ENCODE measurements around the gene ABHD18. TPM values are rescaled to one million over a fixed set of nuclear protein-coding genes. Genes with fewer than 3 reads are reported as not detected.

The ABHD18 gene
- total RNA-seq, 1 donor from 2014 or later = 14.7 TPM

DNA sequence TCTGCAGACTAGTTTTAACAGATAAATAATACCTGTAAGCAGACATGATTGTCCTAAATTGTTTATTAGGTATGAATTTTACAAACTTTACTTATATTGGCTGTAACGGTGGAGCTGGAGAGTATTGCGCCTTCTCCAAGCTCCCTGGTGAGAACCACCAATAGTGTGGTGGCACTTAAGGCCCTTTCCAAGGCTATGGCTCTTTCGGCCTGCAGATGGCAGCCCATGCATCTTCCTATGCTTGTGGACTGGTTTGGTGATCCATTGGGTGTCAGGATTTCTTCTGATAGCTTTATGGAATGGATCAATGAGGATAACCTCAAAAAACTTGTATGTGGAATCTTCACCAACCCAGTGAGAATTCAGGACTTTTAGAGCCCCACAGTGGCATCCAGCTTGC, 103.7 kb downstream of the ABHD18 start:
- peak; percentile 21 for DNase-seq (ENCODE audit: low spot score)
- Histone ChIP-seq H3K27me3 (no peaks in the 10 kb centered on the region), H2AFZ (replicated peaks) (no peak overlapping the region), H3K36me3 (no peaks in the 10 kb centered on the region), H3K9ac (no peak overlapping the region), H3K9me3 (ENCODE audit: low read depth) (no peaks in the 10 kb centered on the region), H3K79me2 (ENCODE audit: low read depth) (peaks cover 88% of the 10 kb centered on the region), H4K20me1 (ENCODE audit: low read depth) (no peaks in the 10 kb centered on the region), H3F3A (ENCODE audit: low read depth) (no peaks in the 10 kb centered on the region), H3K4me2 (no peak overlapping the region), H3K27ac (no peak overlapping the region), H3K4me3 (no peak overlapping the region), H3K4me1 (no peaks in the 10 kb centered on the region)
- Mint-ChIP-seq H3K27ac (no peak overlapping the region), H3K4me3 (no peak overlapping the region), H3K9me3 (peaks cover 8% of the 10 kb centered on the region), H3K36me3 (peaks cover 6% of the 10 kb centered on the region), H3K27me3 (ENCODE audit: insufficient read depth, low read depth) (peaks cover 2% of the 10 kb centered on the region), H3K4me1 (peaks cover 3% of the 10 kb centered on the region)
- TF ChIP-seq CTCF (IDR thresholded peaks at IDR 0.05) (peak; percentile 42), EZH2phosphoT487 (IDR thresholded peaks at IDR 0.05) (no peak), EZH2 (IDR thresholded peaks at IDR 0.05) (no peak)

- Histone ChIP-seq H3K79me2 (ENCODE audit: low read depth) (peaks cover 16% of the 10 kb centered on the region), H3K27ac (no peak overlapping the region), H2AFZ (replicated peaks) (no peak overlapping the region), H3K36me3 (no peaks in the 10 kb centered on the region), H3K4me2 (no peak overlapping the region), H3K4me3 (no peak overlapping the region), H3K9ac (no peak overlapping the region), H3K9me3 (ENCODE audit: low read depth) (no peaks in the 10 kb centered on the region), H3F3A (ENCODE audit: low read depth) (no peaks in the 10 kb centered on the region), H3K27me3 (no peaks in the 10 kb centered on the region), H3K4me1 (no peaks in the 10 kb centered on the region), H4K20me1 (ENCODE audit: low read depth) (no peaks in the 10 kb centered on the region)
- no peak overlapping the region for H3K27ac Mint-ChIP-seq
- no peak overlapping the region for H3K4me3 Mint-ChIP-seq
- H3K4me1 Mint-ChIP-seq = no peaks in the 10 kb centered on the region
- no peak for DNase-seq (ENCODE audit: low spot score)
- peaks cover 2% of the 10 kb centered on the region for H3K27me3 Mint-ChIP-seq (ENCODE audit: insufficient read depth, low read depth)
- TF ChIP-seq EZH2phosphoT487 (IDR thresholded peaks at IDR 0.05) (no peak), CTCF (IDR thresholded peaks at IDR 0.05) (no peak), EZH2 (IDR thresholded peaks at IDR 0.05) (no peak)
- peaks cover 15% of the 10 kb centered on the region for H3K36me3 Mint-ChIP-seq
- no peaks in the 10 kb centered on the region for H3K9me3 Mint-ChIP-seq
These were observed 111.3 kb downstream of the ABHD18 start for GRCh38 chr4:128076464-128076863.

Other genes starting within 250 kb of the ABHD18 start
- 0.21 TPM in 1 of 2 replicates, not detected in the other for gene SLC25A31, start 235.0 kb upstream of the ABHD18 start, total RNA-seq (ENCODE audit: low replicate concordance)
- gene HSPA4L, start 183.1 kb upstream of the ABHD18 start, total RNA-seq (ENCODE audit: low replicate concordance) = 0.67 and 0.77 TPM in 2 replicates
- 41.1 and 83.9 TPM in 2 replicates for gene PLK4, start 84.5 kb upstream of the ABHD18 start, total RNA-seq (ENCODE audit: low replicate concordance)
- 31.7 and 46.7 TPM in 2 replicates for gene MFSD8, start 233 bp upstream of the ABHD18 start, total RNA-seq (ENCODE audit: low replicate concordance)
- gene LARP1B, start 95.9 kb downstream of the ABHD18 start, total RNA-seq (ENCODE audit: low replicate concordance) = 17.4 and 27.9 TPM in 2 replicates

Data from neural progenitor cell (in vitro differentiated cells).